Measurements from ENCODE around the gene LRRC36.

Gene LRRC36

DNA sequence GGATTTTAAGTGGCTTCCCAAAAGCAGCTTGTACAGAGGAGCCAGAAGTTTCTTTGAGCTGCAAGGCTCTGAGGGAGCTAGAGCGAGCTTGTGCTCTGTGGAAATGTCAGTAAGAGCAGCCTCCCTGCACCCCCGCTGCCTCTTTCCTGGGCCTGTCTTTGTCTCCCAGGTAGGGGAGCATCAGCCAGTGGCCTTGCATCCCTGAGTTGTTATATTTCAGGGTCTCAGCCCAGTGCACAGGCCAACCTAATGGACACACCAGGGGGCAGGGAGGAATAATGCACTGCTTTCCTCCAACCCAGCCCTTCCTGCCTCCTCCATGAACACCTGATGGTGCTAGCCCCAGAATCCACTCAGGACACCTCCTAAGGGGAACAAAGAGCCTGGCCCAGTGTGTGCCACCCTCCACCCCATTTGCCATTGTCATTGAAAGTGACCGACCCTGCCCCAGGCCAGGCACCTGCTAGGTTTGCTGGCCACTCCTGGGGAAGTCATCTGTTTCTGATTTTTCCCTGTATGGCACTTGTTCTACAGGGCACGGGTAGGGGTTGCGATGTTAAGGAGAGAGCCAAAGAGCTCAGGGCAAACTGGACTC, 60.3 kb downstream of the LRRC36 start:
- no peak for DNase-seq (ENCODE audit: low read depth in 1 of 2, low spot score in 1 of 2)
- no peaks in the 10 kb centered on the region for H3K27me3 ChIP-seq (ENCODE audit: insufficient read depth, poor library complexity, severe bottlenecking)
- H3K27ac ChIP-seq (replicated peaks), result no peak overlapping the region
- TF ChIP-seq GABPA (IDR thresholded peaks at IDR 0.05; ENCODE audit: low read depth) (no peak), SPI1 (IDR thresholded peaks at IDR 0.05; ENCODE audit: borderline replicate concordance, low read depth) (no peak), POLR2AphosphoS5 (IDR thresholded peaks at IDR 0.05; ENCODE audit: low read depth) (no peak)
- TF ChIP-seq, protein P1, sequence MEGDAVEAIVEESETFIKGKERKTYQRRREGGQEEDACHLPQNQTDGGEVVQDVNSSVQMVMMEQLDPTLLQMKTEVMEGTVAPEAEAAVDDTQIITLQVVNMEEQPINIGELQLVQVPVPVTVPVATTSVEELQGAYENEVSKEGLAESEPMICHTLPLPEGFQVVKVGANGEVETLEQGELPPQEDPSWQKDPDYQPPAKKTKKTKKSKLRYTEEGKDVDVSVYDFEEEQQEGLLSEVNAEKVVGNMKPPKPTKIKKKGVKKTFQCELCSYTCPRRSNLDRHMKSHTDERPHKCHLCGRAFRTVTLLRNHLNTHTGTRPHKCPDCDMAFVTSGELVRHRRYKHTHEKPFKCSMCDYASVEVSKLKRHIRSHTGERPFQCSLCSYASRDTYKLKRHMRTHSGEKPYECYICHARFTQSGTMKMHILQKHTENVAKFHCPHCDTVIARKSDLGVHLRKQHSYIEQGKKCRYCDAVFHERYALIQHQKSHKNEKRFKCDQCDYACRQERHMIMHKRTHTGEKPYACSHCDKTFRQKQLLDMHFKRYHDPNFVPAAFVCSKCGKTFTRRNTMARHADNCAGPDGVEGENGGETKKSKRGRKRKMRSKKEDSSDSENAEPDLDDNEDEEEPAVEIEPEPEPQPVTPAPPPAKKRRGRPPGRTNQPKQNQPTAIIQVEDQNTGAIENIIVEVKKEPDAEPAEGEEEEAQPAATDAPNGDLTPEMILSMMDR (IDR thresholded peaks at IDR 0.05; ENCODE audit: insufficient read depth, low read length), result no peak
- TF ChIP-seq, protein P2, sequence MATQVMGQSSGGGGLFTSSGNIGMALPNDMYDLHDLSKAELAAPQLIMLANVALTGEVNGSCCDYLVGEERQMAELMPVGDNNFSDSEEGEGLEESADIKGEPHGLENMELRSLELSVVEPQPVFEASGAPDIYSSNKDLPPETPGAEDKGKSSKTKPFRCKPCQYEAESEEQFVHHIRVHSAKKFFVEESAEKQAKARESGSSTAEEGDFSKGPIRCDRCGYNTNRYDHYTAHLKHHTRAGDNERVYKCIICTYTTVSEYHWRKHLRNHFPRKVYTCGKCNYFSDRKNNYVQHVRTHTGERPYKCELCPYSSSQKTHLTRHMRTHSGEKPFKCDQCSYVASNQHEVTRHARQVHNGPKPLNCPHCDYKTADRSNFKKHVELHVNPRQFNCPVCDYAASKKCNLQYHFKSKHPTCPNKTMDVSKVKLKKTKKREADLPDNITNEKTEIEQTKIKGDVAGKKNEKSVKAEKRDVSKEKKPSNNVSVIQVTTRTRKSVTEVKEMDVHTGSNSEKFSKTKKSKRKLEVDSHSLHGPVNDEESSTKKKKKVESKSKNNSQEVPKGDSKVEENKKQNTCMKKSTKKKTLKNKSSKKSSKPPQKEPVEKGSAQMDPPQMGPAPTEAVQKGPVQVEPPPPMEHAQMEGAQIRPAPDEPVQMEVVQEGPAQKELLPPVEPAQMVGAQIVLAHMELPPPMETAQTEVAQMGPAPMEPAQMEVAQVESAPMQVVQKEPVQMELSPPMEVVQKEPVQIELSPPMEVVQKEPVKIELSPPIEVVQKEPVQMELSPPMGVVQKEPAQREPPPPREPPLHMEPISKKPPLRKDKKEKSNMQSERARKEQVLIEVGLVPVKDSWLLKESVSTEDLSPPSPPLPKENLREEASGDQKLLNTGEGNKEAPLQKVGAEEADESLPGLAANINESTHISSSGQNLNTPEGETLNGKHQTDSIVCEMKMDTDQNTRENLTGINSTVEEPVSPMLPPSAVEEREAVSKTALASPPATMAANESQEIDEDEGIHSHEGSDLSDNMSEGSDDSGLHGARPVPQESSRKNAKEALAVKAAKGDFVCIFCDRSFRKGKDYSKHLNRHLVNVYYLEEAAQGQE (IDR thresholded peaks at IDR 0.05; ENCODE audit: insufficient replicate concordance, low read depth), result no peak
- no peak overlapping the region for H3K4me3 ChIP-seq (replicated peaks; ENCODE audit: insufficient read depth, low read length)

DNA sequence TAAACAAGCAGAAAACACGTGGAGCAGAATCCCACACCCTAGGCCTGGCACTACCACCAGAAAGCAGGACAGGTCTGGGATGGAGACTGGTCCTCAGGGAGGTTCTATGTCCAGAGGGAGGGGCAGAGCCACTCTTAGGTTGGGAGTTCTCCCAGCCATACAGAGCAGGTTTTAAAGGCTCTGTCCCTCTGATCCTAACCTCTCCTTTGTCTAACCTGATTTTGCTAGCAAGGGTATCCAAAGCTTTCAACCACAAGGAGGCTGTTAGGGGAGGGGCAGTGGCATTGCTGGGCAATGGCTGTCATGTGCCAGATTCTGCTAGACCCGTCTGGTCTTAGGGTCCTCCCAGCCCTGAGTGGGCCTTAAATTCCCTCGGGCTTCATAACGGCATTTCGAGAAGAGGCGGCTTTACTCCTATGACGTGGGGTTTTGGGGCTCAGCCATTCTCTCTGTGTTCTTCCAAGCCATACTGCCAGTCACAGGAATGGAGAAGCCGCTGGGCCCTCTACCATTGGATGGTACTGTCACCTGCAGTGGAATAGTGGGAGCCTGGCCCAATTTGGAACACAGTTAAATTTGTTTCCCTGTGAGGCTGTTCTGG, 61.0 kb downstream of the LRRC36 start:
- Histone ChIP-seq H3K27me3 (ENCODE audit: insufficient read depth, poor library complexity, severe bottlenecking) (peaks cover 2% of the 10 kb centered on the region), H3K27ac (replicated peaks) (no peak overlapping the region), H3K4me3 (replicated peaks; ENCODE audit: insufficient read depth, low read length) (no peak overlapping the region)
- TF ChIP-seq GABPA (IDR thresholded peaks at IDR 0.05; ENCODE audit: low read depth) (no peak), POLR2AphosphoS5 (IDR thresholded peaks at IDR 0.05; ENCODE audit: low read depth) (no peak), SPI1 (IDR thresholded peaks at IDR 0.05; ENCODE audit: borderline replicate concordance, low read depth) (no peak)
- TF ChIP-seq, protein P2 (IDR thresholded peaks at IDR 0.05; ENCODE audit: insufficient replicate concordance, low read depth), result no peak
- TF ChIP-seq, protein P1 (IDR thresholded peaks at IDR 0.05; ENCODE audit: insufficient read depth, low read length), result no peak
- DNase-seq (ENCODE audit: low read depth in 1 of 2, low spot score in 1 of 2), result no peak

DNA sequence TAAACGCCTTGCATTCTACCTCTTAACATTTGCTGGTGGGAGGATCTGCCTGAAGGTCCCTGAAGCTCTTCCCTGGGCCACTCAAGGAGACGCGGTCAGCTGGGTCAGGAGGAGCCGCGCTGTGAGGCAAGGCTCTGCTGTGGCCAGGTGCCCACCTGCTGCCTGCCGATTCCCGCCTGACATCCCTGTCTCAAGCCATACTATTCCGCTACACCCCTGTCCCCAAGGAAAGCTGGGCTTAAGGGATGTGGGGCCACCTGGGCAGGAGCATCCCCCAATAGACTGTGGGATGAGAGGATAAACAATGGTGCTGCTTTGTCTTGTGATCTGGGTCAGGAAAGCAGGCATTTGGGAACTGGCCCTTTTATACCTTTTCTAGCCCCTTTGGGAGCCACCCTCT, 61.6 kb downstream of the LRRC36 start:
- Histone ChIP-seq H3K4me3 (replicated peaks; ENCODE audit: insufficient read depth, low read length) (no peak overlapping the region), H3K27ac (replicated peaks) (no peak overlapping the region), H3K27me3 (ENCODE audit: insufficient read depth, poor library complexity, severe bottlenecking) (peaks cover 8% of the 10 kb centered on the region)
- DNase-seq (ENCODE audit: low read depth in 1 of 2, low spot score in 1 of 2), result no peak
- TF ChIP-seq POLR2AphosphoS5 (IDR thresholded peaks at IDR 0.05; ENCODE audit: low read depth) (no peak), SPI1 (IDR thresholded peaks at IDR 0.05; ENCODE audit: borderline replicate concordance, low read depth) (no peak), GABPA (IDR thresholded peaks at IDR 0.05; ENCODE audit: low read depth) (no peak)
- TF ChIP-seq, protein P2 (IDR thresholded peaks at IDR 0.05; ENCODE audit: insufficient replicate concordance, low read depth), result no peak
- TF ChIP-seq, protein P1 (IDR thresholded peaks at IDR 0.05; ENCODE audit: insufficient read depth, low read length), result no peak
